HEK293T (cell line): ENCODE results near the gene KIAA0513.

Experiments used
- BHLHE40 ChIP-seq: fragments of 450-650 bp; IDR thresholded peaks from 2 replicates; pipeline ENCODE4 v1.6.1; 2016; ENCODE audit warnings: mild to moderate bottlenecking, moderate library complexity, borderline replicate concordance
- CTBP1 ChIP-seq: fragments of 450-650 bp; IDR thresholded peaks from 2 replicates; pipeline ENCODE4 v1.6.1; 2016; ENCODE audit warnings: borderline replicate concordance
- FOXA1 ChIP-seq: fragments of 450-650 bp; IDR thresholded peaks from 2 replicates; pipeline ENCODE4 v1.6.1; 2016; ENCODE audit warnings: mild to moderate bottlenecking
- FOXK2 ChIP-seq: fragments of 450-650 bp; IDR thresholded peaks from 2 replicates; pipeline ENCODE4 v1.6.1; 2016; ENCODE audit warnings: mild to moderate bottlenecking
- FOXM1 ChIP-seq: fragments of 450-650 bp; IDR thresholded peaks from 2 replicates; pipeline ENCODE4 v1.6.1; 2017; ENCODE audit warnings: mild to moderate bottlenecking, borderline replicate concordance
- NFRKB ChIP-seq: fragments of 450-650 bp; IDR thresholded peaks from 2 replicates; pipeline ENCODE4 v1.6.1; 2016; ENCODE audit warnings: mild to moderate bottlenecking, moderate library complexity
- SP1 ChIP-seq: fragments of 450-650 bp; IDR thresholded peaks from 2 replicates; pipeline ENCODE4 v1.6.1; 2017
- SUZ12 ChIP-seq: fragments of 450-650 bp; IDR thresholded peaks from 2 replicates; pipeline ENCODE4 v1.6.1; 2016; ENCODE audit warnings: mild to moderate bottlenecking
- ZNF384 ChIP-seq: fragments of 450-650 bp; IDR thresholded peaks from 2 replicates; pipeline ENCODE4 v1.6.1; 2016

DNA sequence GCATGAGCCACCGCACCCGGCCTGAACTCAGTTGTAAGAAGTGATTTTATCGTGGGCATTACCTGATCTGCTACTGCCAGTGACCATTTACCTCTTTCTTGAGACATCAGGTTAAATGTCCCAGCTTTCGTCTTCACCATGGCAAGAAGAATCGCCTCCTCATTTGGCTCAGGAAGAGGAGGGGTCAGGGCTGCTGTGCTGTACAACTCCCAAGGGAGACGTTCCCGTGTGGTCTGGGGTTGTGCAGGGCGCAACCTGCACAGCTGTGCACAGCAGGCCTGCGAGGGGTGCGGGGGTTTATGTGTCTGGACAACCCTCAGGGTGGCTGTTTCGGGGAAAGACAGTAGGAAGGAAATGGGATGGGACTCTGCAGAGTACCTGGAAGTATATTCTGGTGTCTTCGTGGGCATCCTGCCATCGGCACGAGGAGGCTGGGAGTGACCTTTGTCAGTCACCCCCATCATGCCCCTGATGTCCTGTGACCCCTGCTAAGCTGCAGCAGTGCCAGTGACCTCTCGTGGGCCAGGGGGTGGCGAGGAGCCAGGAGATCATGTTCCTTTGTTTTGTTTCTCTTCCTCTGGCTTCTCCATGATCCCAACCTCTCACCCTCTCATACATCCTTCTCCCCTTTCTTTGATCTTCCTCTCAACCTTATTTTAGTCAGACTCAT lies 57.4 kb downstream of the KIAA0513 start:
- no peak for TF ChIP-seq FOXA1
- TF ChIP-seq BHLHE40, result no peak
- TF ChIP-seq FOXK2, result no peak
- TF ChIP-seq SUZ12, result no peak
- TF ChIP-seq CTBP1, result no peak
- TF ChIP-seq ZNF384, result no peak
- TF ChIP-seq SP1, result no peak
- no peak for TF ChIP-seq NFRKB
- no peak for TF ChIP-seq FOXM1
